ENCODE data around the gene LRRC41. TPM values are rescaled to one million over a fixed set of nuclear protein-coding genes. Genes with fewer than 3 reads are reported as not detected.
"Not testable (repeated sequence)": the region's sequence is repeated elsewhere in the genome, so short reads cannot be mapped to it uniquely, and the experiment has no call there.

Gene LRRC41
- total RNA-seq, 1 donor from 2014 or later: 58.4 TPM

GRCh38 chr1:46244656-46245371, 58.6 kb downstream of the LRRC41 start:
- peaks cover 17% of the 10 kb centered on the region for H3K4me1 ChIP-seq
- no peaks in the 10 kb centered on the region for H3K9me3 ChIP-seq
- no peaks in the 10 kb centered on the region for H3K27me3 ChIP-seq
- H3K36me3 ChIP-seq: no peaks in the 10 kb centered on the region
- no peak overlapping the region for H3K4me3 ChIP-seq
- H3K27ac ChIP-seq: no peak overlapping the region
- intact Hi-C loops (cut with DNase I): no loop called here
- no peak for TF ChIP-seq POLR2AphosphoS5 (IDR thresholded peaks at IDR 0.05; ENCODE audit: insufficient read depth in 1 of 2, low read depth in 1 of 2)
- TF ChIP-seq CTCF (IDR thresholded peaks at IDR 0.05): no peak
- no peak for TF ChIP-seq POLR2A (IDR thresholded peaks at IDR 0.05)
- DNase-seq (ENCODE audit: extremely low spot score in 2 of 2): no peak

- H3K36me3 ChIP-seq; intact Hi-C loops (cut with DNase I); H3K9me3 ChIP-seq; H3K4me3 ChIP-seq; DNase-seq (ENCODE audit: extremely low spot score in 2 of 2); H3K27me3 ChIP-seq; H3K27ac ChIP-seq: not testable (repeated sequence)
- peaks cover 17% of the 10 kb centered on the region for H3K4me1 ChIP-seq
These were observed 59.6 kb downstream of the LRRC41 start for GRCh38 chr1:46243831-46244230.

GRCh38 chr1:46242918-46243317, 60.5 kb downstream of the LRRC41 start:
- Histone ChIP-seq H3K36me3 (no peaks in the 10 kb centered on the region), H3K27me3 (no peaks in the 10 kb centered on the region), H3K4me1 (peaks cover 12% of the 10 kb centered on the region), H3K9me3 (no peaks in the 10 kb centered on the region), H3K27ac (no peak overlapping the region), H3K4me3 (no peak overlapping the region)
- no peak for TF ChIP-seq POLR2A (IDR thresholded peaks at IDR 0.05)
- no peak for TF ChIP-seq CTCF (IDR thresholded peaks at IDR 0.05)
- no peak for TF ChIP-seq POLR2AphosphoS5 (IDR thresholded peaks at IDR 0.05; ENCODE audit: insufficient read depth in 1 of 2, low read depth in 1 of 2)
- DNase-seq (ENCODE audit: extremely low spot score in 2 of 2): no peak
- intact Hi-C loops (cut with DNase I): no loop called here

- H3K36me3 ChIP-seq; DNase-seq (ENCODE audit: extremely low spot score in 2 of 2); intact Hi-C loops (cut with DNase I): not testable (repeated sequence)
These were observed 61.7 kb downstream of the LRRC41 start for GRCh38 chr1:46241733-46242132.

DNA sequence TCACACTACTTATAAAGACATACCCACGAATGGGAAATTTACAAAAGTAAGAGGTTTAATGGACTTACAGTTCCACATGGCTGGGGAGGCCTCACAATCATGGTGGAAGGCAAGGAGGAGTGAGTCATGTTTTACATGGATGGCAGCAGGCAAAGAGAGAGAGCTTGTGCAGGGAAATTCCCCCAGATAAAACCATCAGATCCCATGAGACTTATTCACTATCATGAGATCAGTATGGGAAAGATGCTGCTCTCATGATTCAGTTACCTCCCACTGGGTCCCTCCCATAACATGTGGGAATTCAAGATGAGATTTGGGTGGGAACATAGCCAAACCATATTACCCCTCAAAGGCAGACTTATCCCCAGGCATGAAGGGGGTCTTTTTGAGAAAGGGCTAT, 64.6 kb downstream of the LRRC41 start:
- H3K27me3 ChIP-seq; H3K27ac ChIP-seq; intact Hi-C loops (cut with DNase I); H3K4me3 ChIP-seq; H3K4me1 ChIP-seq; H3K9me3 ChIP-seq; H3K36me3 ChIP-seq; DNase-seq (ENCODE audit: extremely low spot score in 2 of 2): not testable (repeated sequence)

More at GRCh38 chr1:46241733-46242132, 61.7 kb downstream of the LRRC41 start:
- H3K9me3 ChIP-seq, H3K27me3 ChIP-seq, H3K27ac ChIP-seq, H3K4me3 ChIP-seq, H3K4me1 ChIP-seq: not testable (repeated sequence)

GRCh38 chr1:46236882-46237281, 66.5 kb downstream of the LRRC41 start:
- Histone ChIP-seq H3K4me1 (no peaks in the 10 kb centered on the region), H3K4me3 (no peak overlapping the region), H3K9me3 (no peaks in the 10 kb centered on the region), H3K27ac (no peak overlapping the region), H3K36me3 (no peaks in the 10 kb centered on the region), H3K27me3 (no peaks in the 10 kb centered on the region)
- no peak for TF ChIP-seq POLR2AphosphoS5 (IDR thresholded peaks at IDR 0.05; ENCODE audit: insufficient read depth in 1 of 2, low read depth in 1 of 2)
- no peak for TF ChIP-seq CTCF (IDR thresholded peaks at IDR 0.05)
- no peak for TF ChIP-seq POLR2A (IDR thresholded peaks at IDR 0.05)
- intact Hi-C loops (cut with DNase I): no loop called here
- DNase-seq (ENCODE audit: extremely low spot score in 2 of 2): no peak

DNA sequence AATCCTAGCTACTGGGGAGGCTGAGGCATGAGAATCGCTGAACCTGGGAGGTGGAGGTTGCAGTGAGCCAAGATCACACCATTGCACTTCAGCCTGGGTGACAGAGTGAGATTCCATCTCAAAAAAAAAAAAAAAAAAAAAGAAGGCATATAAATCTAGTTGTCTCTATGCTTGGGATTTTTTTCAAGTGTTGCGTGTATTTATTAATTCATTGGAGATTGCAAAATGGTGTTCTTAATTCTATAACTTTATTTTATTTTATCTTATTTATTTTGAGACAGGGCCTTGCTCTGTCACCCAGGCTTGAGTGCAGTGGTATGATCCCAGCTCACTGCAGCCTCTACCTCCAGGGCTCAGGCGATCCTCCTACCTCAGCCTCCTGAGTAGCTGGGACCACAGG, 72.2 kb downstream of the LRRC41 start:
- intact Hi-C loops (cut with DNase I): not testable (repeated sequence)

More for the DNA sequence above, 72.2 kb downstream of the LRRC41 start:
- H3K9me3 ChIP-seq; DNase-seq (ENCODE audit: extremely low spot score in 2 of 2); H3K4me3 ChIP-seq; H3K27me3 ChIP-seq; H3K36me3 ChIP-seq; H3K4me1 ChIP-seq; H3K27ac ChIP-seq: not testable (repeated sequence)

Other genes with a start within 250 kb of the LRRC41 start
- 27.0 TPM for gene PIK3R3, start 171.0 kb downstream of the LRRC41 start, total RNA-seq
- 3.9 TPM for gene TSPAN1, start 128.5 kb downstream of the LRRC41 start, total RNA-seq
- gene P3R3URF, start 127.1 kb downstream of the LRRC41 start, total RNA-seq: not detected
- gene POMGNT1, start 105.2 kb downstream of the LRRC41 start, total RNA-seq: 28.5 TPM
- gene LURAP1, start 100.3 kb downstream of the LRRC41 start, total RNA-seq: 14.0 TPM
- 8.1 TPM for gene RAD54L, start 55.9 kb downstream of the LRRC41 start, total RNA-seq
- 175 TPM for gene UQCRH, start 82 bp upstream of the LRRC41 start, total RNA-seq
- gene NSUN4, start 37.2 kb upstream of the LRRC41 start, total RNA-seq: 21.4 TPM
- gene FAAH, start 90.7 kb upstream of the LRRC41 start, total RNA-seq: 38.1 TPM
- 0.25 TPM for gene DMBX1, start 186.2 kb upstream of the LRRC41 start, total RNA-seq
- gene KNCN, start 248.0 kb upstream of the LRRC41 start, total RNA-seq: not detected